ENCODE measurements around the gene MARCHF6.
"Not testable (repeated sequence)": the region's sequence is repeated elsewhere in the genome, so short reads cannot be mapped to it uniquely, and the experiment has no call there.

MARCHF6 gene

DNA sequence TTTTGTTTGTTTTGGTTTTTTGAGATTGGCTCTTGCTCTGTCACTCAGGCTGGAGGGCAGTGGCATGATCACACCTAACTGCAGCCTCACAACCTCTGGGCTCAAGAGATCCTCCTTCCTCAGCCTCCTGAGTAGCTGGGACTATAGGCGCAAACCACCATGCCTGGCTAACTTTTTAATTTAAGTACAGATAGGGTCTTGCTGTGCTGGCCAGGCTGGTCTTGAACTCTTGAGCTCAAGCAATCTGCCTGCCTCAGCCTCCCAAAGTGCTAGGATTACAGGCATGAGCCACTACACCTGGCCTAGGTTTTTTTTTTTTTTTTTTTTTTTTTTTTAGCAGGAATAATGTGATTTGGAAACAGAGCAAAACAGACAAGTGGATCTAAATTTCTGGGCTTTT is 37.6 kb downstream of the MARCHF6 start:
- in situ Hi-C loops (cut with HindIII; ENCODE audit: low pct_unique_long_range_greater_than_20kb, low sequenced_read_pairs): no loop called here
- no peak for DNase-seq (ENCODE audit: low read depth in 1 of 2, low spot score in 1 of 2)
- TF ChIP-seq JUND (IDR thresholded peaks at IDR 0.05; ENCODE audit: low read depth): no peak

DNA sequence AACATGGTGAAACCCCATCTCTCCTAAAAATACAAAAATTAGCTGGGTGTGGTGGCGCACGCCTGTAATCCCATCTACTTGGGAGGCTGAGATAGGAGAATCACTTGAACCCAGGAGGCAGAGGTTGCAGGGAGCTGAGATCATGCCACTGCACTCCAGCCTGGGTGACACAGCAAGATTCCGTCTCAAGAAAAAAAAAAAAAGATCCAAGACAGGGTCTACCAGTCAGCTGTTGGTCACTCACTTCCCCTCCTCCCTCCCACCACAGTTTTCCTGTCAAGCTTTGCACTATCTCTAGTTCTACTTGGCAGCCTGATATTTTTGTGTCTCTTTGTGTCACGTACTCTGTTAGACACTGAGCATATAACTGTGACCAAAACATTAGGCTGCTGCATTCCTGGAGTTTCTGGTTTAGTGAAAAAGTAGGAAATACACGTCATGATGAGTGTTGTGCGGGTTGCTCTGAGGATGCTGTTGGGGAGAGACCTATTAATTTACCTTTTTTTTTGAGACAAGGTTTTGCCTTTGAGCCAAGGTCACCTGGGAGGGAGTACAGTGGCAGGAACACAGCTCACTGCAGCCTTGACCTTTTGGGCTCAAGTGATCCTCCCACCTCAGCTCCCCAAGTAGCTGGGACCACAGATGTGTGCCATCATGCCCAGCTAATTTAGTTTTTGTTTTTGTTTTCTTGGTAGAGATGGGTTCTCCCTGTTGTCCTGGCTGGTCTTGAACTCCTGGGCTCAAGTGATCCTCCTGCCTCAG is 39.3 kb downstream of the MARCHF6 start:
- in situ Hi-C loops (cut with HindIII; ENCODE audit: low pct_unique_long_range_greater_than_20kb, low sequenced_read_pairs); DNase-seq (ENCODE audit: low read depth in 1 of 2, low spot score in 1 of 2): not testable (repeated sequence)

DNA sequence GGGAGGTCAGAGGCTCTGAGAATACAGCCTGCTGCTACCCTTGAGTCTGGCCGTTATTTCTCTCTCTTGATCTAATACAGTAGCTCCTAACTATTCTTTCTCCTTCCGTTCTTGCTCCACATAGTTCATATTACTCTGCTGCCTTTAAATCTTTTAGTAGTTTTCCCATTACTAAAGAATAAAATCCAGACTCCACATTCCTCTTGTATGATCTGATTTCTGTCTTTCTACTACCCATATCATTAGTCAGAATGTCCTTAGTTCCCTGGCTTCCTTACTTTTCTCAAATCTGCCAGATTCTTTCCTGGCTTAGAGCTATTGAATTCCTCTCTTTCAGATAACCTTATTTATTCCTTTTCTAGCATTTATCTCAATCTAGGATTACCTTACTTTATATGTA is 40.0 kb downstream of the MARCHF6 start:
- TF ChIP-seq JUND (IDR thresholded peaks at IDR 0.05; ENCODE audit: low read depth): no peak
- no peak for DNase-seq (ENCODE audit: low read depth in 1 of 2, low spot score in 1 of 2)
- in situ Hi-C loops (cut with HindIII; ENCODE audit: low pct_unique_long_range_greater_than_20kb, low sequenced_read_pairs): no loop called here

DNA sequence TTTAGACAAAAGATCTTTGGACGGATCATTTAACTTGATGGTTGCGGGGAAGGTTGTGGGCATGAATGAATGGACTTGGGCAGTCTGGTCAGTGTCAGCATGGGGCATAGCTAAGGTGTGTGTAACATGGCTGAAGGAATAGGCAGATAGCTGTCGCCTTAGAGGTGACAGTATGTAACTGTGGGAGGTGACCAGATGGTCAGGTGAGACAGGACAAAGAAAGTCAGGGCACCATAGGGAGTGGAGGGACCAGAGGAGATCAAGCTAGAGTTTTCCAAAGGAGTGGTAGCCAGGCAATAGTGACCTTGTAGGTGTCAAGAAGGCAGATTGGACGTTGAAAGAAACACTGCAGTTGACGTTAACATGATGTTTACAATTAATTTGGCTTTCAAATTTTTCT is 43.1 kb downstream of the MARCHF6 start:
- no peak for TF ChIP-seq JUND (IDR thresholded peaks at IDR 0.05; ENCODE audit: low read depth)
- in situ Hi-C loops (cut with HindIII; ENCODE audit: low pct_unique_long_range_greater_than_20kb, low sequenced_read_pairs): no loop called here
- no peak for DNase-seq (ENCODE audit: low read depth in 1 of 2, low spot score in 1 of 2)

DNA sequence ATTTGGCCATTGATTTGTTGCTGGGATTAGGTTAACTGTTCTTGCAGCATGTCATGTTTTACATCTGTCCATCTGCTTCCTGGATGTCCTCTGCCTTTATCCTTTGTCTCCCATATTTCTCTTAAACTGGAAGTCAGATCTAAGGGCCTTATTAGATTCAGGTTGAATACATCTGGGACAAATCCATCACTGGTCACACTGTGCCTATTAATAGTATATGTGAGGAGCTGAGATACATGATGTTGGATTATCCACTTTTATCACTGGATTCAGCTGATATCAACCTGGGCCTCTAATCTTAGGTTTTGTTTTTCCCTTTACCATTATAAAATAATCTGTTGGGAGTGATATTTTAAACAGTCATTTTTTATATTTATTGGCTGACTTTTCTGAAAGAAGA is 46.3 kb downstream of the MARCHF6 start:
- no peak for DNase-seq (ENCODE audit: low read depth in 1 of 2, low spot score in 1 of 2)
- TF ChIP-seq JUND (IDR thresholded peaks at IDR 0.05; ENCODE audit: low read depth): no peak
- in situ Hi-C loops (cut with HindIII; ENCODE audit: low pct_unique_long_range_greater_than_20kb, low sequenced_read_pairs): no loop called here

DNA sequence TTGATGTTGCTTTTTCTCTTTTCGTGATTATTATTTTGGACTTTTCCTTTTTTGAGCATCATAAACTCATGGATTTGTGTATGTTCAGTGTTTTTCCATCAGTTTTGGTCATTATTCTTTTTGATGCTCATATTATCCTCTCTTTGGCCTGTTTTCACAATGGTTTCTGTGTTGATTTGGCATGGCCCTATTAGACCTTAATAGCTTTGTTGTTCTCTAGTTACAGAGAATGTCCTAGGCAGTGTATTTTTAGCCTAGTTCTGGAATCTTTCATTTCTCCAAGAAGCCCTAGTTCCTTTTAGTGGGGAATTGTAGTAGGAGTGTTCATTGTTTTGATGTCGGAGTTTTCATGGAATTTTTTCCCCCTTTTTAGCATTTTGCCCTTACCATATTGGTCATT is 46.9 kb downstream of the MARCHF6 start:
- no peak for TF ChIP-seq JUND (IDR thresholded peaks at IDR 0.05; ENCODE audit: low read depth)
- DNase-seq (ENCODE audit: low read depth in 1 of 2, low spot score in 1 of 2): no peak
- in situ Hi-C loops (cut with HindIII; ENCODE audit: low pct_unique_long_range_greater_than_20kb, low sequenced_read_pairs): no loop called here

DNA sequence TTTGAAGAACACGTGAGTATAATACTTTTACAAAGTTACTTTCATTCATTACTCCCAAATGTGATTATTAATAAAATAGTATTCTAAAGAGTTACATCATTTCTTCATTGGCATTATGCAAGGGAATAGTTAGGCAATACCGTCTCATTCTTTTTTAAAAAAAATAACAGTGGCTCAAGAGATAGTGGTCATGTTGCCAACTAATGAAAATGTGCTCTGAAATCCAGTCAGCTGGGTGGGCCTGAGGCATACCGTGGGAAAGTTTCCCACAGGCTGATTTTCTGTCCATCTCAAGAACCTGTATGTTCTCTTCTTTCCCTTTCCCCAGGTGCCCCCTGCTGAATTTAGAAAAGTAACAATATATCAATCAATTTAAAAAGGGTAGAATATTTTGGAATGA is 47.3 kb downstream of the MARCHF6 start:
- in situ Hi-C loops (cut with HindIII; ENCODE audit: low pct_unique_long_range_greater_than_20kb, low sequenced_read_pairs): no loop called here
- TF ChIP-seq JUND (IDR thresholded peaks at IDR 0.05; ENCODE audit: low read depth): no peak
- no peak for DNase-seq (ENCODE audit: low read depth in 1 of 2, low spot score in 1 of 2)

DNA sequence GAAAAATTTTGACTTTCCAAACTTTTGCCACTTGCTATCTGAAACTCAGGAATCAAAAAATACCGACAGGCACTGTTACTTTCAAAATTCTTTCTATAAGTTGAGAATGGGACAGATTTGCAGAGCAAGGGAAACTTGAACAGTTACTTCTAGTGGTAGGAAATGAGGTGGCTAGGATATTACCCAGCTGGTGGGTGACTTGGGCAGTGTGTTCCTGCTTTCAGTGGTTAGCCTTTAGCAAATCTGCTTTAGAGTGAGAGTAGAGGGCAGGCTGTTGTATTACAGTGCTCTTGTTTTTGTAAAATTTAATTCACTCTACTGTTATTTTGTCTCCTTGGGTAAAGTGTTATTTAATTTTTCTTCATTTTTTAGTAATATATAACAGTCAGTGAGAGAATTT is 48.0 kb downstream of the MARCHF6 start:
- no peak for DNase-seq (ENCODE audit: low read depth in 1 of 2, low spot score in 1 of 2)
- in situ Hi-C loops (cut with HindIII; ENCODE audit: low pct_unique_long_range_greater_than_20kb, low sequenced_read_pairs): no loop called here
- no peak for TF ChIP-seq JUND (IDR thresholded peaks at IDR 0.05; ENCODE audit: low read depth)
